ENCODE measurements around the gene NEU2.
A peak's percentile ranks its signal among the peaks of the same experiment; 100 is the strongest.

Gene NEU2

GRCh38 chr2:233076749-233077148 is 44.3 kb downstream of the NEU2 start:
- DNase-seq (ENCODE audit: low read depth, low spot score): no peak

- no peak for DNase-seq (ENCODE audit: low read depth, low spot score)
These were observed 47.0 kb downstream of the NEU2 start for GRCh38 chr2:233079473-233079877.

GRCh38 chr2:233079953-233080835 is 47.7 kb downstream of the NEU2 start:
- DNase-seq (ENCODE audit: low read depth, low spot score): no peak

GRCh38 chr2:233080836-233081229 is 48.4 kb downstream of the NEU2 start:
- no peak for DNase-seq (ENCODE audit: low read depth, low spot score)

GRCh38 chr2:233081232-233081730 is 48.8 kb downstream of the NEU2 start:
- DNase-seq (ENCODE audit: low read depth, low spot score): no peak

GRCh38 chr2:233081731-233082221 is 49.3 kb downstream of the NEU2 start:
- DNase-seq (ENCODE audit: low read depth, low spot score): no peak

- no peak for DNase-seq (ENCODE audit: low read depth, low spot score)
These were observed 49.9 kb downstream of the NEU2 start for GRCh38 chr2:233082222-233082930.

GRCh38 chr2:233082931-233083755 is 50.7 kb downstream of the NEU2 start:
- DNase-seq (ENCODE audit: low read depth, low spot score): no peak

GRCh38 chr2:233083782-233084181 is 51.3 kb downstream of the NEU2 start:
- DNase-seq (ENCODE audit: low read depth, low spot score): no peak

- DNase-seq (ENCODE audit: low read depth, low spot score): peak; percentile 20
These were observed 52.0 kb downstream of the NEU2 start for GRCh38 chr2:233084488-233084887.

All from astrocyte of the hippocampus (primary cell).